ENCODE data around the gene MAP1S. TPM values are rescaled to one million over a fixed set of nuclear protein-coding genes. Genes with fewer than 3 reads are reported as not detected.

MAP1S gene
- total and polyA plus RNA-seq, 2 of the 4 experiments (the other 2 are of a cell fraction): 6.1 to 48.6 TPM

DNA sequence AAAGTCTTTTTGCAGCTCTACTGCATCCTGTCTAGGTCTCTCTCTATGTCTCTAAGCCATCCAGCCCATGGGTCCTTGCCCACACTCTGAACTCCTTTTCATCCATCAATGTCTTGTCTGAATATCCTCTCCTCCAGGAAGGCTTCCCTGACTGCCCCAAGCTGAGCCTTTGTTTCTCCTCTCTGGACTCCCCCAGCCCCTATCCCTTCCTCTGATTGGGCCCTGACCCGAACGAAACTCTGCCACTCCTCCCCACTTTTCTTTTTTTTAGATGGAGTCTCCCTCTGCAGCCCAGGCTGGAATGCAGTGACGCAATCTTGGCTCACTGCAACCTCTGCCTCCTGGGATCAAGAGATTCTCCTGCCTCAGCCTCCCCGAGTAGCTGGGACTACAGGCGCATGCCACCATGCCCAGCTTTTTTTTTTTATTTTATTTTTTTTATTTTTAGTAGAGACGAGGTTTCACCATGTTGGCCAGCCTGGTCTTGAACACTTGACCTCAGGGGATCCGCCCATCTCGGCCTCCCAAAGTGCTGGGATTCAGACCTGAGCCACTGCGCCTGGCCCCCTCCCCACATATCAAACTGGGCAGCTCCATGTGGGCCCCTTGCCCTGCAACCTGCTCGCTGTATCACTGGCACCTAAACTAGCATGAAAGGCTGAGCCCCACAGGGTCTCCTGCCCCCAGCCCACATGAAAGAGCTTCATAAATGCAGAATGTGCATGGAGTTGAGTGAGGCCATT lies 30.3 kb upstream of the MAP1S start:
- no TSS peak for BruUV-seq (replicated peaks)
- Histone ChIP-seq H4K20me1 (ENCODE audit: insufficient read depth, low read length) (no peaks in the 10 kb centered on the region; the same call in 1 of the 2 replicates), H3K9me1 (ENCODE audit: insufficient read depth, low read length) (peaks cover 5% of the 10 kb centered on the region; the same call in 1 of the 2 replicates), H2AK9ac (replicated peaks; ENCODE audit: low read depth, low read length, poor library complexity) (no peak overlapping the region), H3K18ac (ENCODE audit: low read depth, low read length) (no peak overlapping the region), H3K4me2 (ENCODE audit: low read depth, low read length) (no peak overlapping the region), H2AFZ (replicated peaks; ENCODE audit: low read length, poor library complexity) (no peak overlapping the region), H3K27ac (ENCODE audit: insufficient read depth, low read length) (no peak overlapping the region), H3K36me3 (ENCODE audit: control insufficient read depth, insufficient read depth, low read length) (no peaks in the 10 kb centered on the region), H3K9ac (ENCODE audit: low read depth, low read length) (no peak overlapping the region), H3K14ac (replicated peaks; ENCODE audit: low read depth, low read length) (no peak overlapping the region), H3K9me3 (ENCODE audit: control insufficient read depth, insufficient read depth, low read length) (no peaks in the 10 kb centered on the region), H2BK15ac (ENCODE audit: low read depth, low read length) (no peak overlapping the region), H2BK5ac (ENCODE audit: low read depth, low read length, poor library complexity, severe bottlenecking) (no peak overlapping the region), H3K56ac (ENCODE audit: extremely low read depth, insufficient read depth, low read length) (no peak overlapping the region), H3K27me3 (ENCODE audit: control insufficient read depth, insufficient read depth, low read length) (peaks cover 25% of the 10 kb centered on the region), H4K5ac (ENCODE audit: low read depth, low read length) (no peak overlapping the region), H3K79me1 (ENCODE audit: low read depth in 1 of 2, low read length in 2 of 2) (no peaks in the 10 kb centered on the region), H3K4me1 (ENCODE audit: control insufficient read depth, insufficient read depth, low read length) (peaks cover 4% of the 10 kb centered on the region), H2AK5ac (ENCODE audit: low read depth, low read length) (no peak overlapping the region), H4K8ac (ENCODE audit: low read depth in 2 of 2, low read length in 2 of 2) (no peak overlapping the region), H2BK20ac (ENCODE audit: low read depth, low read length) (no peak overlapping the region), H3K23ac (ENCODE audit: low read depth, low read length) (no peak overlapping the region), H4K91ac (ENCODE audit: insufficient read depth, low read depth, low read length) (no peak overlapping the region), H3K4me3 (ENCODE audit: insufficient read depth, low read depth, low read length) (no peak overlapping the region), H2BK120ac (ENCODE audit: low read depth, low read length) (no peak overlapping the region), H3K4ac (ENCODE audit: low read depth, low read length) (no peak overlapping the region)
- TF ChIP-seq BHLHE40 (IDR thresholded peaks at IDR 0.05; ENCODE audit: low read depth, low read length) (no peak), MAFK (IDR thresholded peaks at IDR 0.05; ENCODE audit: low read depth, low read length) (no peak), RCOR1 (IDR thresholded peaks at IDR 0.05; ENCODE audit: insufficient replicate concordance, low read length) (no peak), NFE2L2 (IDR thresholded peaks at IDR 0.05; ENCODE audit: low read depth, low read length) (no peak), CTCF (conservative IDR thresholded peaks at IDR 0.05; ENCODE audit: low read depth, low read length) (no peak), CHD1 (IDR thresholded peaks at IDR 0.05; ENCODE audit: low read depth, low read length) (no peak), RAD21 (IDR thresholded peaks at IDR 0.05; ENCODE audit: low read length) (no peak), POLR2A (IDR thresholded peaks at IDR 0.05; ENCODE audit: low read depth, low read length) (no peak), CEBPB (IDR thresholded peaks at IDR 0.05; ENCODE audit: low read depth, low read length) (no peak), MAZ (IDR thresholded peaks at IDR 0.05; ENCODE audit: borderline replicate concordance, low read depth, low read length) (no peak), FOS (IDR thresholded peaks at IDR 0.05; ENCODE audit: low read depth, low read length) (no peak)
- TF ChIP-seq, protein P1, sequence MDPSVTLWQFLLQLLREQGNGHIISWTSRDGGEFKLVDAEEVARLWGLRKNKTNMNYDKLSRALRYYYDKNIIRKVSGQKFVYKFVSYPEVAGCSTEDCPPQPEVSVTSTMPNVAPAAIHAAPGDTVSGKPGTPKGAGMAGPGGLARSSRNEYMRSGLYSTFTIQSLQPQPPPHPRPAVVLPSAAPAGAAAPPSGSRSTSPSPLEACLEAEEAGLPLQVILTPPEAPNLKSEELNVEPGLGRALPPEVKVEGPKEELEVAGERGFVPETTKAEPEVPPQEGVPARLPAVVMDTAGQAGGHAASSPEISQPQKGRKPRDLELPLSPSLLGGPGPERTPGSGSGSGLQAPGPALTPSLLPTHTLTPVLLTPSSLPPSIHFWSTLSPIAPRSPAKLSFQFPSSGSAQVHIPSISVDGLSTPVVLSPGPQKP (IDR thresholded peaks at IDR 0.05; ENCODE audit: borderline replicate concordance, low read depth, low read length): no peak
- TF ChIP-seq, protein P2, sequence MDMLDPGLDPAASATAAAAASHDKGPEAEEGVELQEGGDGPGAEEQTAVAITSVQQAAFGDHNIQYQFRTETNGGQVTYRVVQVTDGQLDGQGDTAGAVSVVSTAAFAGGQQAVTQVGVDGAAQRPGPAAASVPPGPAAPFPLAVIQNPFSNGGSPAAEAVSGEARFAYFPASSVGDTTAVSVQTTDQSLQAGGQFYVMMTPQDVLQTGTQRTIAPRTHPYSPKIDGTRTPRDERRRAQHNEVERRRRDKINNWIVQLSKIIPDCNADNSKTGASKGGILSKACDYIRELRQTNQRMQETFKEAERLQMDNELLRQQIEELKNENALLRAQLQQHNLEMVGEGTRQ (IDR thresholded peaks at IDR 0.05; ENCODE audit: low read depth, low read length): no peak
- ChIA-PET CTCF (interaction anchor here (0.6 kb wide), 1 partner anchor 77 kb away, joined by 4 read pairs; no protein-coding TSS in a partner anchor), POLR2A (ENCODE audit: unreplicated experiment) (no interaction called here)
- dilution Hi-C loops (cut with HindIII; ENCODE audit: low sequenced_read_pairs, unreplicated experiment) (no loop called here), intact Hi-C loops (cut with micrococcal nuclease) (no loop called here), in situ Hi-C loops (cut with MboI; ENCODE audit: low sequenced_read_pairs) (no loop called here)
- DNase-seq (no peak), ATAC-seq (ENCODE audit: low read depth) (no peak)
- 17% methylated on average over 2 of the region's 10 CpGs; no CpG with 5 or more reads in 1 of the 2 experiments for WGBS, 2 experiments (ENCODE audit: extremely low coverage in 2 of 2, insufficient read length in 1 of 2)
